GM18520 (cell line): ENCODE measurements around the gene ZNF57.
"Not testable (repeated sequence)": the region's sequence is repeated elsewhere in the genome, so short reads cannot be mapped to it uniquely, and the experiment has no call there.

Experiments
- ATAC-seq: cut with Tn5 transposase; IDR thresholded peaks from one replicate; pipeline ENCODE4 v1.9.1; 2021; ENCODE audit not compliant: unreplicated experiment

ZNF57 gene

DNA sequence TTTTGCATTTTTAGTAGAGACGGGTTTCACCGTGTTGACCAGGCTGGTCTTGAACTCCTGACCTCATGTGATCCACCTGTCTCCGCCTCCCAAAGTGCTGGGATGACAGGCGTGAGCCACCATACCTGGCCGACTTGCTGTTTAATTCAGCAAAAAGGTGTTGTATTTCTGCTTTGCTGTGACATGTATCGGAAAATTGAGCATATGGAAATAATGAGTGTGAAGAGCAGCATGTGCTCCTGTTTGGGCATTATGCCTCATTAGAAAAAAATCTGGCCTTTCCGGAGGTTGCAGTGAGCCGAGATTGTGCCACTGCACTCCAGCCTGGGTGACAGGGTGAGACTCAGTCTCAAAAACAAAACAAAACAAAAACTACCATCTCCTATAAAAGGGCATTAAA lies 10.2 kb upstream of the ZNF57 start:
- not testable (repeated sequence) for ATAC-seq

DNA sequence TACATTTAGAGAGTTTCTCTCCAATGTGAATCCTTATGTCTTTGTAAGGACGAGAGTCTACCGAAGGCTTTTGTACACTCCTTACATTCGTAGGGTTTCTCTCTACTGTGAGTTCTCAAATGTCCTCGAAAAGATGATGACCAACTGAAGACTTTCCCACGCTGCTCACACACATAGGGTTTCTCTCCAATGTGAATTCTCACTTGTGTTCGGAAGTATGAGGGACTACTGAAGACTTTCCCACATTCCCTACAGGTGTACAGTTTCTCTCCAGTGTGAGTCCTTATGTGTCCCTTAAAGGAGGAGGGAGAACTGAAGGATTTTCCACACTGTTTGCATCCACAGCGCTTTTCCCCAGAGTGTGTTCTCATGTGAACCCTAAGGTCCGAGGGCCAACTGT lies 4.0 kb upstream of the ZNF57 start:
- ATAC-seq = no peak

DNA sequence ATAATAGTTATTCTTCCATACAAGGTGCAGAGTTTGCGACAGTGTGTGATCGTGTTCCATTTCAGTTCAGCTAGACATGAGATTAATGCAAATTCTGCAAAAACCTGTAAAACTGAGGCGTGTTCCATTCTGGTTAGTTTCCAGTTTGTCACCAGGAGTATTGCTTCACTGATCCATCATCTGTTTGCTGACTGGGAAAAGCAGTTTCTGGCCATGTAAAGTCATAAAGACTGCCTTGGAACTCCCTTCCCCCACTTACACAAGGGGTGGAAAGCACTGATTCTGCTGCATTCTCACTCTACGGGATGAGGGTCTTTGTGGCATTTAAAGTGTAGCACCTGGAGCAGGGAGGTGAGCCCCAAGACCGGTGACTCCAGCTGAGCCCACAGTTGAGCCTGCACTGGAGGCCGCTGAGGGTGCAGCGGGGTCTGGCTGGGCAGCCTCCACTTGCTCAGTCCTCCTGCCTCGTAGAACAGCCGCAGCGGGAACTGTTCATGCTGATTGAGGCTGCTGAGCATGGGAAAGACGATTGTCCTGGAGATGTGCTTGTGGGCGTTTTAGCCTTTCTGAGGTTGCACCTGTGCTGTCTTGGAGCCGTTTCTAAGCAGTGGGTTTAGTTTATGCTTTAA lies 2.0 kb downstream of the ZNF57 start:
- no peak for ATAC-seq

DNA sequence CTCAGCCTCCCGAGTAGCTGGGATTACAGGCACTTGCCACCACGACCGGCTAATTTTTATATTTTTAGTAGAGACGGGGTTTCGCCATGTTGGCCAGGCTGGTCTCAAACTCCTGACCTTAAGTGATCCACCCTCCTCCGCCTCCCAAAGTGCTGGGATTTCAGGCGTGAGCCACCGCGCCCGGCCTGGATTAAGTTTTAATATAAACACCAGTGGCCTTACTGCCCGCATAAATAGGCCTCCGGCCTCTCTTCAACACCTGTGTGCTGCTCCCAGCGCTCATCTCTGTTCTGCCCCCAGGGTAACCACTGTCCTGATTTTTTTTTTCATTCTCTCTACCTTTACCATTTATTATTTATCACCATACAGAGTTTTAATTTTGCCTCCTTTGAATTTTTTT lies 2.6 kb downstream of the ZNF57 start:
- ATAC-seq = not testable (repeated sequence)

DNA sequence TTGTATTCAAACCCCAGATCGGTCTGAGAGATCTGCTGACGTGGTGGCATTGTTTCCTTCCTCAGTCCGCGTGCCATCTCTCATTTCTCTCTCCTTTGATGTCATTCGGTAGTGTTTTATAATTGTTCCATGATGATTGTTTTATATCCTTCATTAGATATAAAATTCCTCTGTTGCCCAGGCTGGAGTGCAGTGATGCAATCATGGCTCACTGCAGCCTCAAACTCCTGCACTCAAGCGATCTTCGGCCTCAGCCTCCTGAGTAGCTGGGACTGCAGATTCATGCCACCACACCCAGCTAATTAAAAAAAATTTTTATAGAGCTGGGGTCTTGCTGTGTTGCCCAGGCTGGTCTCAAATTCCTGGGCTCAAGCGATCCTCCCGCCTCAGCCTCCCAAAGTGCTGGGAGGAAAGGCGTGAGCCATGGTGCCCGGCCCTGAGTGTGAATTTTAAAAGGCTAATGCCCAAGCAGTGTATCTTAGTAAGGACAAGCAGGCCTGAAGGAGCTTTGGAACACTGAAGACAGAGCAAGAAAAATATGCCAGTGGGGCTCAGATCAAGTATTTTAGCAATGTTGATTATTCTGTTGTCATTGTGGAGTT lies 5.3 kb downstream of the ZNF57 start:
- no peak for ATAC-seq

DNA sequence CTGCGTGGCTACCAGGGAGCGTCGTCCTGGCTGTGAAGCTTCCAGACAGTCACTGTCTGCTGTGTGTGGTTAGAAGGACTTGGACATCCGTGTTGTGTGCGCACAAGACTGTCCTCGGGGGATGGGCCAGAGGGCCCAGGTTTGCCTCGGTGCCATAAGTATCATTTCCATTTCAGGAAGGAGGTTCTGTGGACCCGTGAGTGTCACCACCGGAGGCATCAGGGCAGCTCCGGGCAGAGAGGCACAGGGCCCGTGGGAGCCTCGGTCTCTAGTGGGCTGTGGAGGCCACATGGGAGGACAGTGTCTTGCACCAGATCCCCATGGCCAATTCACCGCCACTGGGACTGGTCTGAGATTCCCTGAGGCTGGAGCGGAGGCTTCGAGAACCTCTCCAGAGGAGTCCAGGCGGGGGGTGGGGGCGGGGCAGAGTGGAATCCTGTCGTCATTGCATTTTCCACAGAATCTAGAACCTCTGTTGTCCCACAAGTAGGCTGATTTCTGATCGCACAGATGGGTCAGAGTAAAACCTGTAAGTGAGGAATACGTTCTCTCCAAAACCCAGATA lies 6.0 kb downstream of the ZNF57 start:
- ATAC-seq = no peak

DNA sequence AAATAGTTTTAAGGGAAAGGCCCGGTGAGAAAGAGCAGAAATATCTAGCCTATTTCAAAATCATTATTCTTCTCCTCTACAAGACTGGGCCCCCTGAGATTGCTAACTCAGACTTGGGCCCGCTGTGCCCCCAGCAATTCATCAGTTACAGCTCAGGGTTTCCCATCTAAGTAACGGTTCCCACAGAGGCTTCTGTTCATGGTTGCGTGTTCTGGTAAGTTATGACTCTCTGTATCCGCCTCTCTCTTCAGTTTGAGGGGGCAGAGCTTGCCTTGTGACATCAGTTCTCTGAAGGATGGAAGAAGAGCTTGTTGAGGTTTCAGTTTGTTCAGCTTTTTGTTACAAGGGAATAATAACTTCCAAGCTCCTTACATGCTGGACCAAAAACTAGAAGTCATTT lies 11.6 kb downstream of the ZNF57 start:
- ATAC-seq = no peak

DNA sequence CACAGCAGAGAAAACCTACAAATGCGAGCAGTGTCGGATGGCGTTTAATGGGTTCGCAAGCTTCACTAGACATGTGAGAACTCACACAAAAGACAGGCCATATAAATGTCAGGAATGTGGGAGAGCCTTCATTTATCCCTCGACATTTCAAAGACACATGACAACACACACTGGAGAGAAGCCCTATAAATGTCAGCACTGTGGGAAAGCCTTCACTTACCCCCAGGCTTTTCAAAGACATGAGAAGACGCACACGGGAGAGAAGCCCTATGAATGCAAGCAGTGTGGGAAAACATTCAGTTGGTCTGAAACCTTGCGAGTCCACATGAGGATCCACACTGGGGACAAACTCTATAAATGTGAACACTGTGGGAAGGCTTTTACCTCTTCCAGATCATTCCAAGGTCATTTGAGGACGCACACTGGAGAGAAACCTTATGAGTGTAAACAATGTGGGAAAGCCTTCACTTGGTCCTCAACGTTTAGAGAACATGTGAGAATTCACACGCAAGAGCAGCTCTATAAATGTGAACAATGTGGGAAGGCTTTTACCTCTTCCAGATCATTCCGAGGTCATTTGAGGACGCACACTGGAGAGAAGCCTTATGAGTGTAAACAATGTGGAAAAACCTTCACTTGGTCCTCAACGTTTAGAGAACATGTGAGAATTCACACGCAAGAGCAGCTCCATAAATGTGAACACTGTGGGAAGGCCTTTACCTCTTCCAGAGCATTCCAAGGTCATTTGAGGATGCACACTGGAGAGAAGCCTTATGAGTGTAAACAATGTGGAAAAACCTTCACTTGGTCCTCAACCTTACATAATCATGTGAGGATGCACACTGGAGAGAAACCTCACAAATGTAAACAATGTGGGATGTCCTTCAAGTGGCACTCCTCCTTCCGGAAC lies 16.8 kb downstream of the ZNF57 start:
- no peak for ATAC-seq

DNA sequence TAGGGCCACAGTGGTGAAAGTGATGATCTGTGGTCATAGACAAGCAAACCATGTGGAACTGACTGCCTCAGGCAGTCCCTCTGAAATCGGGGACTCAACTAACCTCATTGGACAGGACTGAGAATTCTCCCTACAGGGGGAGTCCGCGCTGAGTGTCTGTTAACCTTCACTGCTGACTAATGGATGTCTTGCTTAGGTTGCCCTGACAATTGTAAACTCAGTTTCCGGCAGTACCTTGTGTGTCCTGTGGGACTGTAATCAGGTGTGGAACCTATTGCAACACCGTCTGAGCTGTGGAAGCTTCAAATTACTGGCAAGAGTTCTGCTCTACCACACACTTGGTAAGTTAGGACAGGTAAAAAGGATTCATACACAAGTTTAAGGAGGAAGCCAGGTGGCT lies 22.3 kb downstream of the ZNF57 start:
- no peak for ATAC-seq

DNA sequence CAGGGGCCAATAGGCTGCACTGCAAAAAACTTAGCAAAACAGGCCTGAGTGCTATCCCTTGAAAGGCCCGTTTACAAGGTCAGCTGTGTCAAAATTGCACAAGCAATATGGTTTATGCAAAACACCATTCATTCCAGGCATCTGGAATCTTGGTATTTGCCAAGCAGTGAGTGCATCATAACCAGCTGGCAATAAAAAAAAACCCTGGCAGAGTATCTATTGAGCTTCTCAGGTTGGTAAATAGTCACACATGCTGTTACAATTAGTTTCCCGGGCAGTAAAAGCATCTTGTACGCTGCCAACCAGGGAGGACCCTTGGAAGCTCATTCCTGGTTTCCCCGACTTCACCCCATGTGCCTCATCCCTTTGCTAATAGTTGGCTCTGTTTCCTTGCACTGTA lies 22.8 kb downstream of the ZNF57 start:
- no peak for ATAC-seq

DNA sequence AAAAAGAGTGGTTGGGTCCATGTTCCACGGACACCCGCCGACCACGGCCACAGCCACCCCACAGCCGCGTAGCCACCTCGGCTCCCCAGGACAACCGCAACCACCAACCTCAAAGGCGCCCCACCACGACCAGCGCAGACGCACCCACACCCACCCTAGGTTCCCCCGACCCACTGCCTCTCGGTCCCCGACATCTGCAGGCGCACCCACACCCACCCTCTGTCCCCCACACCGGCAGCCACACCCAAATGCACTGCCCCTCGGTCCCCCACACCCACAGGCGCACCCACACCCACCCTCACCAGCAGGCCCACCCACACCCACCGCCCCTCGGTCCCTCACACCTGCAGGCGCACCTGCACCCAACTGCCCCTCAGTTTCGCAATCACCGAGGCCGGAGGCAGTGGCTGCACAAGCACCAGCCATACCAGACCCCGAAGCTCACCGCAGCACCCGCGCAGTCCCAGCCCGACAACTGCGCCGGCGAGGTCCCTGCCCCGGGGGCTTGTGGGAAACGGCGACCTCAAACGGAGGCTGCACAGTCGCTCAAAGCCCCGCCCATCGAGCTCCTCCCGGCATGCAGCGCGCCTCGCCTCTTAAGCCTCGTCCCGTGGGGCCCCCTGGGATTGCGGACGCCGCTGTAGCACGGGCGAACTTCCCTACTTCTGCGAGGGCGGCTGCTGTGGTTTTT lies 25.8 kb downstream of the ZNF57 start:
- no peak for ATAC-seq

DNA sequence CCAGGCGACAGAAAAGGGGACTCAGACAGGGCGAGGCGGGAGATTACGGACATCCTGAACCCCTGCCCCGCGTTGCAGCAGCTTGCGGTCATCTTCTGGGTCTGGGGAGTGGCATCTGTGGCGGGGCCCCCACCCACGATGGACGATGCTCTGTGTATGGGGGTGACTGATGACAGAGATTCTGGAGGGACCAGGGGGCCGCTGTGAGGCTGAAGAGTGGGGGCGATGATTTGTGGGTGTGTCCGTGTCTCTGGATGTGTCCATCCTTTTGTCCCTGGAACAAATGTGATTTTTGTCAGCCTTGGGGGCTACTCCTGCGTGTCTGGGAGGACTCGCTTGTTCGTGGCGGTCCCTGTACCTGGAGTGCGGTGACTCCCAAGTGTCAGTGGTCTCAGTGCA lies 26.3 kb downstream of the ZNF57 start:
- no peak for ATAC-seq

DNA sequence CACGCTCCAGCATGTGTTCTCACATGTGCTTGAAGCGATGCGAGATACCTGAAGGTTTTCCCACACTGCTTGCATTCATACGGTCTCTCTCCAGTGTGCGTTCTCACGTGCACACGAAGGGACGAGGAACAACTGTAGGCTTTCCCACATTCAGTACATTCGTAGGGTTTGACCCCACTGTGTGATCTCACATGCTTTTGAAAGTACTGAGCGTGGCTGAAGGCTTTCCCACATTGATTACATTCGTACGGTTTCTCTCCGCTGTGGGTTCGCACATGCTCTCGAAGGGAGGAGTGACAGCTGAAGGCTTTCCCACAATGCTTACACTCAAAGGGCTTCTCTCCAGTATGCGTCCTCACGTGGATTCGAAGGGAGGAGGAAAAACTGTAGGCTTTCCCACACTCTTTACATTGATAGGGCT lies 32.8 kb downstream of the ZNF57 start:
- no peak for ATAC-seq

DNA sequence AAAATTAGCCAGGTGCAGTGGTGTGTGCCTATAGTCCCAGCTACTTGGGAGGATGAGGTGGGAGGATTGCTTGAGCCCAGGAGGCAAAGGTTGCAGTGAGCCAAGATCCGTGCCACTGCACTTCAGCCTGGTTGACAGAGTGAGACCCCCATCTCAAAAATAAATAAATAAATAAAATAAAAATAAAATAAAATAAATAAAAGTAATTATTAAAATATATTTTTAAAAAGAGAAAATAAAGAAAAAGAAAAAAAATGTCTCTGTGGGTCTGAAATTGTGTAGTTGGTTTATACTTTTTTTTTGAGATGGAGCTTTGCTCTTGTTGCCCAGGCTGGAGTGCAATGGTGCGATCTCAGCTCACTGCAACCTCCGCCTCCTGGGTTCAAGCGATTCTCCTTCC lies 35.1 kb downstream of the ZNF57 start:
- not testable (repeated sequence) for ATAC-seq

DNA sequence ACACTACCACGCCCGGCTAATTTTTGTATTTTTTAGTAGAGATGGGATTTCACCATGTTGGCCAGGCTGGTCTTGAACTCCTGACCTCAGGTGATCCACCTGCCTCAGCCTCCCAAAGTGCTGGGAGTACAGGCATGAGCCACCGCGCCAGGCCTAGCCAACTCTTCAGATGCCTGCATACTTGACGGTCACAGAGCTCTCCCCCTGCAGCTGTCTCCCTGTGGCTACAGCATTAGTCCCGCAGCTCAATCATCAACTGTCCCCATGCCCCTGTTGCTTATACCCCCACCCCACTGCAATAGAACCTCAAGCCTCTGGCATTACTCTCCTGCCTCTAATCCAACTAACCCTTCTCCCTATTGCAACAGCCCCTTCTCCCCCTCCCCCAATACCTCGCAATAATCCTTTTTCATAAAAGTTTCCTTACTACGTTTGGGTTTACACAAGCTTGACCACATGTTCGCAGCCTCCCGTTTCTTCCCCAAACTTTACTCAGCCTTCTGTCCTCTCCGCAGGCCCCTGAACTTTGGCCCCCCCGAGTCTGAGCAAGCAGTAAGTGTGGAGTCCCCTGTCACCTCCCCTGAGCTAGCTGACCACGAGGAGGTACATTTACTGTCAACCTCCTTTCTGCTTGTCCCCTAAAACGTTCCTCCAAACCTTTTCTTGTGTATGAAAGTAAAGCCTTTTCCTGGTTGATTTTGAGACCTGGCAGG lies 42.4 kb downstream of the ZNF57 start:
- no peak for ATAC-seq

DNA sequence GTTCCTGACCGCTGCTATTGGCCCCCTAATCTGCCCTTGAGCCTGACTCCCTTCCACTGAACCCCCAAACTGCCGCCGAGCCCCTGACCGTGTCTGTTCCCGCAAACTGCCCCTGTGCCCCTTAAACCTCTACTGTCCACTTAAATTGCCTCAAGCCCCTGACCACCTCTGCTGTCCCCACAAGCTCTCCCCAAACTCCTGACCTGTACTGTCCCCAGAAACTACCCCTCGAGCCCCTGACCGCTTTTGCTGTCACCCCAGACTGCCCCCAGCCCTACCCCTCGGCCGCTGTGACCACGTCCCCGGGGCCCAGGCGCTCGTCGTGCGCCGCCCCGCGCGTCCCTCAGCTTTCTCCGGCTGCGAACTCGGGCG lies 43.7 kb downstream of the ZNF57 start:
- no peak for ATAC-seq

DNA sequence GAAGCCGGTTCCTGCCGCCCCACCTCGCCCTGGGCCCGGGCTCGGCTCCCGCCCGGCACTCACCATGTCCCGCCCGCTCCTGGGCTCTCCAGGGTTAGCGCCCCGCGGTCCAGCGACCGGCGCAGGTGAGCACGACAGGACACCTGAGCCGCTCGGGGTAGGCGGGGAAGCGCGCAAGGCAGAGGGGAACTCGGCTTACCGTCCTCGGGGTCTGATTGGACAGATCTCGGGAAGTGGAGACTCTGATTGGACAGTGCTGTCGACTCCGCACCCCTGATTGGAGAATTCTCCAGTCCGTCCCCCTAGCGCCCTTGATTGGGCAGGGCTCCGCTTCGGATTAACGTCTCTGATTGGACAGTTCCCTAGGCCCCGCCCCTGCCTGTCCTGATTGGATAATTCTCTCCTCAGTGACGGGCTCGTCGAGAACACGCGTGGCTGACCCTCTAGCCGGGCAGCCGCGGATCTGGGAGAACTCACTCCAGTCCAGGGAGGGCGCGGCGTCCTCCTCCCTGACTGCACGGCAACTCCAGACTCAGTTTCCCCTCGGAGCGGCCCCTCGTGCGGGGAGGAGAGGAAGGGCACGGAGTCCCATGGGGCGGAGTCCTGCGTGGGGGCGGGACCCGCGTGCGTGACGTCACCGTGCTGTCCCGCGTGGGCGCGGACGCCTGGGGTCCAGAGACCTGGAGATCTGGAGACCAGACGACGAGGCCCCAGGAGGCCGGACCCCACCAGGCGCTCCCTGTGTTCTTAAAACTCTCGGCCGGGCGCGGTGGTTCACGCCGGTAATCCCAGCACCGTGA lies 44.2 kb downstream of the ZNF57 start, which contains the start of gene ZNF77:
TSS of gene ZNF77 (minus strand) at position 197 of the 800 bp plus-strand sequence. CDS start at position 66, 131 bp downstream.
- ATAC-seq = peak; percentile 97

DNA sequence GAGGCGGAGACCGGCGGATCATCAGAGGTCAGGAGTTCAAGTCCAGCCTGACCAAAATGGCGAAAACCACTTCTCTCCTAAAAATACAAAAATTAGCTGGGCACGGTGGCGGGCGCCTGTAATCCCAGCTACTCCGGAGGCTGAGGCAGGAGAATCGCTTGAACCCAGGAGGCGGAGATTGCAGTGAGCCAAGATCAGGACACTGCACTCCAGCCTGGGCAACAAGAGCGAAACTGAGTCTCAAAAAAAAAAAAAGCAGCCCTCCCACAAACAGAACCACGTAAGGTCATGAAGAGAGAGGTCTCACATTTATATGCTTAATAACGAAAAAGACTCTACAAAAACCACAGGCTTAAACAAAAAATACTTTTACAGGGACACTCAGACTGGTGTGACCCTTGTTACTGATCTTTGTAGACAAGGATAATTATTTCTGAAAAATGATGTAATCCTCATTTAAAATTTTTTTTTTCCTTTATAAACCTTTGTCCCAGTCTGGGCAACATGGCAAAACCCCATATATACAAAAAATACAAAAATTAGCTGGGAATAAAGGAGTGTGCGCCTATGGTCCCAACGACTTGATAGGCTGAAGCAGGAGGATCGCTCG lies 45.0 kb downstream of the ZNF57 start:
- ATAC-seq = no peak

DNA sequence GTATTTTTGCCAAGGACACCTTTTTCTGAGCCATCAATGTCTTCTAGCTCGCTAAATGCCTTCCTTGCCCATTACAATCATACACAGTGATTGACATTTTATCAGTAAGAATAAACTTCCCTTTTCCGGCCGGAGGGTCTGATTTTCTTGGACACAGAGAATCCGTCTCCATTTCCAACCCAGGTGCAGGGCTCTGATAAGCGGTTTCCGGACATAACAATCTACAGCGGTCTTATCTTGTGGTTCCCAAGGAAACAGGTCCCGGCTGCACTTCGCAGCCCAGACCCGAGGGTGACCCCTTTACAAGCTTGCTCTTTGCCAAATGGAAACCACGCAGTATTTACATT lies 49.2 kb downstream of the ZNF57 start:
- ATAC-seq = no peak
